HG02870 (cell line): ENCODE measurements around the gene TMEM235.
"Not testable (repeated sequence)": the region's sequence is repeated elsewhere in the genome, so short reads cannot be mapped to it uniquely, and the experiment has no call there.

Source experiments
- ATAC-seq: cut with Tn5 transposase; IDR thresholded peaks from one replicate; pipeline ENCODE4 v1.9.1; 2021; ENCODE audit warnings: mild to moderate bottlenecking, moderate library complexity; ENCODE audit not compliant: unreplicated experiment

The TMEM235 gene

GRCh38 chr17:78237401-78238012 lies 6.1 kb downstream of the TMEM235 start:
- no peak for ATAC-seq

DNA sequence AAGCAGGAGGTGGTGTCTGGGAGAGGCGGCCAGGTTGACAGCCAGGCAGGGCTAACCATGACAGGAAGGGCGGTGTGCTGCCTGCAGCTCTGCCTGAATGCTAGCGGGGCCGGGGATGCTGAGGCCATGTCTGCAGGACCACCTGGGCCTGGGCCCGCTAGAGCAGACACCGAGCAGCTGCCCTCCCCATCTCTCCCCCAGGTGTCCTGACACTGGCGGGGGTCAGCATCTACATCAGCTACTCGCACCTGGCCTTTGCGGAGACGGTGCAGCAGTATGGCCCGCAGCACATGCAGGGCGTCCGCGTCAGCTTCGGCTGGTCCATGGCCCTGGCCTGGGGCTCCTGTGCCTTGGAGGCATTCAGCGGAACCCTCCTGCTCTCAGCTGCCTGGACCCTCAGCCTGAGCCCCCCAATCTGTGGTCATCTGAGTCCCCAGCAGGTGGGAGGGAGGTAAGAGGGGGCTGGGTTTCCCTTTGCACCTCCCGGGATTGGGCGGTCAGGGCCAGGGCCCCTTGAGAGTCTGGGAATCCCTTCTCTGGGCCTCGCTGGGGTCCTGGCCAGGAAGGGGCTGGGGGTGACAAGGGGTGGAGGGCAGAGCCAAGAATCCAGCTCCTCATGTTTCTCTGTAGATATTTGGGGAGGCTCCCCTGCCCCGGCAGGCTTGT lies 7.5 kb downstream of the TMEM235 start:
- ATAC-seq: no peak

- ATAC-seq: no peak
Observed at GRCh38 chr17:78239489-78239931, 8.1 kb downstream of the TMEM235 start.

DNA sequence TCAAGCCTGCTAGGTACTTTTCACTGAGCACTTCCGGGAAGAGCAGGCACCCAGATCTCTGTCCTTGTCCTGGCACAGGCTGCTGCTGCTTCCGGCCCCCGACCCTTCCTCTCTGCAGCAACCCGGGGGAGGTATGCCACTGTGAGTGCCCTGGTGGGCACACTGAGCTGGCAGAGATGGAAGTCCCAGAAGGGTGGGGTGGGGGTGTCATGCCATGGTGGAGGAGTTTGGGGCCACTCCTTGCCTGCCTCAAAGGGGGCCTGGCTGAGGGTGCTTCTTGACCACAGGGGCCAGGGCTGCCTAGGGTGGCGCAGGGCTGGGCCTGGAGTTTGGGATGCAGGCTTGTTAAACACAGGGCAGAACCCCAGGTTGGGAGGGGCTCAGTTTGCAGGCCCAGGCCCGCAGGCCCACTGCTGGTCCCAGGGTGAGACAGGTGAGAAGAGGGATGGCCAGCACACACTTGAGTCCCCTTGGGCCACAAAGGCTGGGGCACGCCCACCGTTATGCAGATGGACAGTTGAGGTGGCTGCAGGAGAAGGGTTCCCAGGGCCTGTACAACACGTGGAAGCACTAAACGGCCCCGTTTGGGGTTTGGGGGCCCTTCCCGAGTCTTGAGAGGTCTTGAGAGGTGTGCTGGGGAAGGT lies 8.7 kb downstream of the TMEM235 start:
- ATAC-seq: no peak

GRCh38 chr17:78240839-78241238 lies 9.4 kb downstream of the TMEM235 start:
- no peak for ATAC-seq

GRCh38 chr17:78241277-78242023 lies 10.0 kb downstream of the TMEM235 start:
- no peak for ATAC-seq

GRCh38 chr17:78242024-78242742 lies 10.8 kb downstream of the TMEM235 start:
- no peak for ATAC-seq

DNA sequence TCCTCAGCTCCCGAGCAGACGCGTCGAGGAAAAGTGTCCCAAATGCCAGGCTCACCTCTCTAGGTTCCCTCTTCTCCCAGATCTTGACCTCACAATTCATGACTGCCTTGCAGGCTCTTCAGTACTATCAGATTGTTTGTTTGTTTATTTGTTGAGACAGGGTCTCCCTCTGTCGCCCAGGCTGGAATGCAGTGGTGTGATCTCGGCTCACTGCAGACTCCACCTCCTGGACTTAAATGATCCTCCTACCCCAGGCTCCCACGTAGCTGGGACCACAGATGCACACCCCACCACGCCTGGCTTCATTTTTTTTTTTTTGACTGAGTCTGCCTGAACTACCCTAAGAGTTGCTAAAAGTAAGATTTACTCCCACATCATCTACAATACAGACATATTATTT lies 15.9 kb downstream of the TMEM235 start:
- no peak for ATAC-seq

DNA sequence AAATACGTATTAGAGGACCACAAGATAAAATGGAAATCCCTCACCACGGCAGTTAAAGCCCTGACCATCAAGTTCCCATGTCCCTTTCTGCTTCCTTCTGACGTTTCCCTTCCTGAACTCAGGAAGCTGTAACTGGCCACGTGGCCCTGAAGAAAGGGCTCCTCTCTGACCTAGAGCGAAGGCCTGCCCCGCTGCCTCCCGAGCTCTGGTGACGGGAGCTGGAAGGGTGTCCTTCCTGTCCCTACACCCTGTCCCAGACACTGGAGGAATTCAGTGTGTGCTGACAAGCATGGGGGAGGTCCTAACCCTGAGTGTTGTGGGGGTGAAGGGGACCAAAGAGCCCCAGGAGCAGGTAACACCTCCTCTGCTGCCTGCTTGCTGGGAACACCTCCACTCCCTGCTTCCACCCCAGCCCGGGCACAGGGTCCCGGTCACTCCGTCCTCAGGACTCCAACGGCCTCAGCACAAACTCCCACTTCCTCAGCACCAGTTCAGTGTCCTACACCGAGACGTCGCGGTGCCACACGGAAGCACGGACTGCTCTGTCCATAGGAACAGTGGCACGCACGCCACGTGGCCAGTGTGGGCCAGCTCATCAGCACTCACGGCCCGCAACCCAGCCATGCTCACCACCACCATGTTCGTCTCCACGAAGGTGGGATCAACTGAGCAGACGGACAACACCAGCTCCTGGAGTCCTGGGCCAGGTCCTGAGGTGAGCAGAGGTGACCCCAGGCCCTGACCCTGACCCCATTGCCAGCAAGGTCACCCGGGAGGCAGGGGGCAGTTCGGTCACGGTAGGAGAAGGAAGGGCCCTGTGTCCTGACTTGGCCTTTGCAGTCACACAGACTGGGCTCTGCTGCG lies 16.9 kb downstream of the TMEM235 start:
- ATAC-seq: no peak

GRCh38 chr17:78249074-78249817 lies 17.8 kb downstream of the TMEM235 start:
- no peak for ATAC-seq

GRCh38 chr17:78249818-78250806 lies 18.7 kb downstream of the TMEM235 start:
- no peak for ATAC-seq

GRCh38 chr17:78250891-78251772 lies 19.7 kb downstream of the TMEM235 start:
- peak; percentile 58 for ATAC-seq

- ATAC-seq: no peak
Observed at GRCh38 chr17:78251773-78252103, 20.3 kb downstream of the TMEM235 start.

- ATAC-seq: no peak
Observed at GRCh38 chr17:78252111-78252634, 20.7 kb downstream of the TMEM235 start.

DNA sequence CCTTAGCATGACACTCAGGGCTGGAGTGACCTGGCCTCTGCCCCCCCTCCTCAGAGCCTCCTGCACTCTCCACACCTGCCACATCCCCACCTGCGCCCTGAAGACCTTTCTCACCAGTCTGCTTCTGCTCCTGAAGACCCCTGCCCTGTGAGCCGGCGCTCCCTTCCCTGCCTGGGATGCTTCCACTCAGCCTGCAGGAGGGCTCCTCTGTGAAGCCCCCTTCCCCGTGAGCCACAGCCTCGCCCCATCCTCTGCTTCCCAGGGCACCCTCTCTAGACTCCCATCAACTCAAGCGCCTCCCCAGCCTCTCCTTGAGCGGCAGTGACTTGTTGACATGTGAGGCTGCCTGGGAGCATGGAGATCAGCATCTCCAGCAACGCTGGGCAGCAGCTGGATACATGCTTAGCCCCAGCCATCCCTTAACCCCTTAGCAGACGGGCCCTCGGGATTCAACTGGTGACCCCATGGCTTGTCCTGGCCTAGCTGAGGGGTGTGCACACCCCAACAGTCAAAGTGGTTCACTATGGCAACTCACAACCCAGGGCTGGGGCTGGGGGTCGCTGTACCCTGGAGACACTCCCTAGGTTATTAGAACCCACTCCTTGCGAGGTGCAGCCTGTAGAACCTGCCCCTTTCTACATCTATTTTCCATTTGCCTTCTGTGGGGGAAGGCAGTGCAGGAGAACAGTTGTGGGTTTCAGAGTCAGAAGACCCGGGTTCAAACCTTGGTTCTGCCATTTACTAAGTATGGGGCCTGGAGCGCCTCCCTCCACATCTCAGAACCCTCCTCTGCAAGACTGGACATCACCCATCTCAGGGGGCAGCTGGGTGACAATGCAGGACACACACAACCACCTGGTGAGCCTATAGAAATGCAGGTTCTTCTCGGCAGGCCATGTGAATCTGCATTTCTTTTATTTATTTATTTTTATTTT lies 21.5 kb downstream of the TMEM235 start:
- ATAC-seq: no peak

DNA sequence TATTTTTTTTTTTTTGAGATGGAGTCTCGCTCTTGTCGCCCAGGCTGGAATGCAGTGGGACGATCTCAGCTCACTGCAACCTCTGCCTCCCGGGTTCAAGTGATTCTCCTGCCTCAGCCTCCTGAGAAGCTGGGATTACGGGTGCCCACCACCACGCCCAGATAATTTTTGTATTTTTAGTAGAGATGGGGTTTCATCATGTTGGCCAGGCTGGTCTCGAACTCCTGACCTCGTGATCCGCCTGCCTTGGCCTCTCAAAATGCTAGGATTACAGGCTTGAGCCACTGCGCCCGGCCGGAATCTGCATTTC lies 22.2 kb downstream of the TMEM235 start:
- not testable (repeated sequence) for ATAC-seq
